Activated CD8-positive, alpha-beta memory T cell treated with anti-CD3 and anti-CD28 coated beads, Interleukin-2, amount 50 U/mL, for 1 hour (primary cell): ENCODE data around the gene OR5K2.

Experiments
- DNase-seq: peaks from one replicate; pipeline ENCODE4 v3.0.0-alpha.2; 2020; ENCODE audit errors: extremely low read depth

Gene OR5K2

DNA sequence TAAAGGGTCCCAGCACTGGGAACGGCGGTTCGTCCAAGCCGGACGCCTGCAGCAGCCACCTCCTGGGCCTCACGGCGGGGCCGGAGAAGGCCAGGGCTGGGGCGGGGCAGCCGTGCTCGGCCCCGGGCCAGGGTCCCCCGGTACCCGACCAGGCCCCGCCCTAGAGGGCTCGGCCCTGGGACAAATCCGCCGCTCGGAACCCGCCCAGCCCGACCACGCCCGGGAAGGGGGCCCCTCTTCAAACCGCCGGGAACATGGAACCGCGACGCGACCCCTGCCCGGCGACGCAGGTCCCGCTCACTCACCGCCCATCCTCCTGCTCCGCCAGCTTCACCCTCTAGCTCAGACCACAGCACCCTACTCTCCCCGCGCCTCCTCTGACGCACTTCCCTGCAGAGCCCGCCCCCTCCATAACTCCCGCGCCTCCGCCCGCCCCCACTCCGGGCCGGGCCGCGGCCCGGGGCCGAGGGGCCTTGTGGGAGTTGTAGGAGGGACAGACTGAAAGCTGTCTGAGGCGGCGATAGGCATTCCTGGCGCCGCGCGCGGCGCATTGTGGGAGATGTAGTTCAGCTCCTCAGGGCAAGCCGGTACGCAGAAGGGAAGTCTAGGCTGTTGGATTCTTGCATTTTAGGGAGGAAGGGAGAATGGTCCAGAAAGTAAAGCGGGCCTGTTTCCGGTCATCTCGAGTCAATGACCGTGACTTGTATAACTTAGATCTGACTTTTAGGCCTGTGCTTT, 25.2 kb downstream of the OR5K2 start, which contains the start of gene CLDND1:
Gene CLDND1 (minus strand): TSS at position 359 of the 738 bp plus-strand sequence. CDS start 1,478 bp downstream, outside the sequence.
- DNase-seq = peak; percentile 76

- no peak for DNase-seq
These were observed 28.0 kb downstream of the OR5K2 start for GRCh38 chr3:98525494-98525893.

GRCh38 chr3:98528474-98529346, 31.2 kb downstream of the OR5K2 start:
- no peak for DNase-seq

DNA sequence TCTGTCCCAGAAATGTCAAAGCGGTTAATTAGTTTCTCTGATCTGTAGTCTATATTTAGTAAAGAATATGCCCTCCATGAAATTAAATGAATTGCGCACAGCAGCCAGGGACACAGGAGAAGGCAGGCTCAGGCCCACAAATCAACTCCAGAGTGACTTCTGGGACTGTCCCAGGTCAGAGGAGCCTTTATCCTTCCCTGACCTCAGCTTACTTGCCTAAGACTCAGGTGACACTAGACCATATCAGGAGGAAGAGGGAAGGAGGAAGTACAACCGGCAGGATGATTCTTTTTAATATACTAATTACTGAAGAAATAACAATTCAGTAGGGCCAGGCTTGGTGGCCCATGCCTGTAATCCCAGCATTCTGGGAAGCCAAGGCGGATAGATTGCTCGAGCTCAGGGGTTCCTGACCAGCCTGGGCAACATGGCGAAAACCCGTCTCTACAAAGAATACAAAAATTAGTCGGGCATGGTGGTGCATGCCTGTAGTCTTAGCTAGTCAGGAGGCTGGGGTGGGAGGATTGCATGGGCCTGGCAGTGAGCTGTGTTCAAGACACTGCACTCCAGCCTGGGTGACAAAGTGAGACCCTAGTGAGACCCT, 32.5 kb downstream of the OR5K2 start:
- DNase-seq = no peak

- DNase-seq = no peak
These were observed 33.2 kb downstream of the OR5K2 start for GRCh38 chr3:98530676-98531075.

DNA sequence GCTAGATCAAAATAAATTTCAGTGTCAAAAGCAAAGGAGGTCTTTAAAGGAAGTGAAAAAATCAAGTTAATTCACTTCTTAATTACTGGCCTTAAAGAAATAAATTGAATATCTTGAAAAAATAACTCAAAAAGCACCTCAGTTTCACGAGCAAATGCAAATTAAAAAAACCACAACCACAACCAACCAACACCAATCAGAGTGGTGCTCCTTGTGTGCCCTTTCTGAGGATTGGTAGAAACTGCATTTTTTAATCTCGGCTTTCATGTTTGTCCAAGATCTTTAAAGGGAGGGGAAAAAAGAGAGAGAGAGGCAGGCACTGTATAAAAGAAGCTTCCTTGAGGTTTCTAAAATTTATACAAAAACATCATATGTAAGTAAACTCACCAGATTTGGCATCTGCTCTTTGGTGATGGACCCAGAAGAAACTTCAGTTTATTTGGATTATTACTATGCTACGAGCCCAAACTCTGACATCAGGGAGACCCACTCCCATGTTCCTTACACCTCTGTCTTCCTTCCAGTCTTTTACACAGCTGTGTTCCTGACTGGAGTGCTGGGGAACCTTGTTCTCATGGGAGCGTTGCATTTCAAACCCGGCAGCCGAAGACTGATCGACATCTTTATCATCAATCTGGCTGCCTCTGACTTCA, 34.3 kb downstream of the OR5K2 start, which contains the start of gene GPR15:
Gene GPR15 (plus strand): TSS at position 357 of the 653 bp plus-strand sequence. CDS start 56 bp downstream, at position 413.
- DNase-seq = no peak

DNA sequence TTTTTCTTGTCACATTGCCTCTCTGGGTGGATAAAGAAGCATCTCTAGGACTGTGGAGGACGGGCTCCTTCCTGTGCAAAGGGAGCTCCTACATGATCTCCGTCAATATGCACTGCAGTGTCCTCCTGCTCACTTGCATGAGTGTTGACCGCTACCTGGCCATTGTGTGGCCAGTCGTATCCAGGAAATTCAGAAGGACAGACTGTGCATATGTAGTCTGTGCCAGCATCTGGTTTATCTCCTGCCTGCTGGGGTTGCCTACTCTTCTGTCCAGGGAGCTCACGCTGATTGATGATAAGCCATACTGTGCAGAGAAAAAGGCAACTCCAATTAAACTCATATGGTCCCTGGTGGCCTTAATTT, 34.8 kb downstream of the OR5K2 start:
- no peak for DNase-seq

DNA sequence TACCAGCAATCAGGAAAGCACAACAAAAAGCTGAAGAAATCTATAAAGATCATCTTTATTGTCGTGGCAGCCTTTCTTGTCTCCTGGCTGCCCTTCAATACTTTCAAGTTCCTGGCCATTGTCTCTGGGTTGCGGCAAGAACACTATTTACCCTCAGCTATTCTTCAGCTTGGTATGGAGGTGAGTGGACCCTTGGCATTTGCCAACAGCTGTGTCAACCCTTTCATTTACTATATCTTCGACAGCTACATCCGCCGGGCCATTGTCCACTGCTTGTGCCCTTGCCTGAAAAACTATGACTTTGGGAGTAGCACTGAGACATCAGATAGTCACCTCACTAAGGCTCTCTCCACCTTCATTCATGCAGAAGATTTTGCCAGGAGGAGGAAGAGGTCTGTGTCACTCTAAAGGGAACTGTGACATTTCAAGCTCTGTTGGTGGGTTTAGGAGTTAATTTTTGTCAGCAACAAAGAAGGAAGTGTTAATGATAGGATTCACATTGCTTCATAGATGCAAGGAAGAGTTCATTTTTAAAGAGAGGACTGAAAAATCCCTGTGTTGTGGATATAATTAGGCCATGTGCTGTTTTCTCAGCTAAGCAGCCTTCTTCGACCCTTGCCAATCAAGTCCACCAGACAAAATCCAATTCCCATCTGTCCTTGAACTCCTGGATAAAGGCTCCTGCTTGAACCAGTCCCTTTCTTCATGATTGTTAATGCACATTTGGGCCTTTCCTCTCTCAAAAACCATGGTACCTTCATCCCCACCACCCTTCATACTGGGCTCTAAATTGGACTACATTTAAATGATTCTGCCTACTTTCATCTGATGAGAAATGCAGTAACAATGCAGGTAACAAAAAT, 35.5 kb downstream of the OR5K2 start:
- no peak for DNase-seq

GRCh38 chr3:98534168-98534567, 36.7 kb downstream of the OR5K2 start:
- no peak for DNase-seq

DNA sequence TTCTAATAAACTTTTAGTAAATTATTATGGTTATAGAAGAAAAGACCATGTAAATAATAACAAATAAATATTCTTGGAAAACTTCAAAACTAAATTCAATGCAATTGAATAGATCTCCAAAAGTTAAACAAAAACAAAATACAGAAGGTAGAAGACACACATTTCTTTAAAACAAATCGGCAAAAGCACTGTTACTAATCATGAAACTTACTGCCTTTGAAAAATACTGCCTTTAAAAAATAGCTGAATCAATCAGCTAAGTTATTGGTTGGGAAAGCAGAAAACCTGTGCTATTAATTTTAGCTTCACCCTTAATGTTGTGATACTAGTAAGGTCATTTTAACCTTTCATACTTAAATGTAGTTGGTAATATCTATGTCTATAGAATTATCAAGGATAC, 37.3 kb downstream of the OR5K2 start:
- no peak for DNase-seq

DNA sequence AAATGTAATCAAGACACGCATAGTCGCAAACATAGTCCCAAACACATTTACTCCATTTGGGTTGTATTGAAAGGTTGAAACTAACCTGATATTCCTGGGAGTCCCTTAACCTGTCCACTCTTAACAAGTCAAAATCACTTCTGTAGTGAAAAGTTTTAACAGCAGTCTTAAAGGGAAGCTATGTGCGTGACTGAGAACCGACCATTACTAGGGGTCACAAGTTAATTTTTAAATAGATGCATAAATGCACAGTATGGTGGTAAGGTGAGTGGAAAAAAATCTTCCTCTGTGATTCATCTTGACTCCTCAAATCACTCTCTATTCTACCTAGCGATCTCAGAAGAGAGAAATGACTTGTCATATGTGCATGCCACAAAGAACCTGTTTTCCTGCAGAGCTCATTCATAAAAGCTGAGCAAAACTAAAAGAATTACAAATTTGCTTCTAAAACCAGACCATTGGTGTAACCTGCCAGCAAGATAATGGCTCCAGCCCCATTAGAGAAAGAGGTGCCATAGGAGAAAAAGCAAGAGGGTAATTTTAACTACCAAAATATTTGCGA, 39.1 kb downstream of the OR5K2 start:
- no peak for DNase-seq

DNA sequence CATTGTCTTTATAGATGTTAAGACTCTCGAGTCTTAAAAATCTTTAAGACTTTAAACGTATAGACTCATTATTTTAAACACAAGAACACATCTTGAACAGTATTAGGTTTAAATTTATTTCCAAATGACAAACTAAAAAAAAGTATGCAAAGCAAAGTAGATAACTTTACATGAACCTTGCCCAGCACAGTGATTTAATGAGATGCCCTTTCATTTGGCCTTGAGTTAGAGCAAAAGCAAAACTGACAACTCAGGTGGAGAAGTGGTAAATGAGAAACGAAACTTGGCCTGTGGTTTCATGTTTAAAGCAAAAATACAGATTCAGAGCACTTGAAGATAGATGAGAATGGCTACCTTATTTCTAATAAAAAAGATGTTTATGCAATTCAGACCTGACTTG, 42.9 kb downstream of the OR5K2 start:
- no peak for DNase-seq

GRCh38 chr3:98541695-98542094, 44.2 kb downstream of the OR5K2 start:
- no peak for DNase-seq

- DNase-seq = no peak
These were observed 45.1 kb downstream of the OR5K2 start for GRCh38 chr3:98542623-98543022.

- DNase-seq = no peak
These were observed 48.5 kb downstream of the OR5K2 start for GRCh38 chr3:98545940-98546339.
